ENCODE measurements around the gene FOXP1.

Gene FOXP1

GRCh38 chr3:71012971-71013370 is 570.6 kb downstream of the FOXP1 start:
- Histone ChIP-seq H3K4me3 (ENCODE audit: low read depth, low read length) (no peak overlapping the region), H3K9me3 (ENCODE audit: severe bottlenecking) (no peaks in the 10 kb centered on the region), H3K27ac (no peak overlapping the region), H3K36me3 (no peaks in the 10 kb centered on the region), H3K27me3 (ENCODE audit: insufficient read depth, low read depth, severe bottlenecking) (no peaks in the 10 kb centered on the region)
- TF ChIP-seq, protein P1, sequence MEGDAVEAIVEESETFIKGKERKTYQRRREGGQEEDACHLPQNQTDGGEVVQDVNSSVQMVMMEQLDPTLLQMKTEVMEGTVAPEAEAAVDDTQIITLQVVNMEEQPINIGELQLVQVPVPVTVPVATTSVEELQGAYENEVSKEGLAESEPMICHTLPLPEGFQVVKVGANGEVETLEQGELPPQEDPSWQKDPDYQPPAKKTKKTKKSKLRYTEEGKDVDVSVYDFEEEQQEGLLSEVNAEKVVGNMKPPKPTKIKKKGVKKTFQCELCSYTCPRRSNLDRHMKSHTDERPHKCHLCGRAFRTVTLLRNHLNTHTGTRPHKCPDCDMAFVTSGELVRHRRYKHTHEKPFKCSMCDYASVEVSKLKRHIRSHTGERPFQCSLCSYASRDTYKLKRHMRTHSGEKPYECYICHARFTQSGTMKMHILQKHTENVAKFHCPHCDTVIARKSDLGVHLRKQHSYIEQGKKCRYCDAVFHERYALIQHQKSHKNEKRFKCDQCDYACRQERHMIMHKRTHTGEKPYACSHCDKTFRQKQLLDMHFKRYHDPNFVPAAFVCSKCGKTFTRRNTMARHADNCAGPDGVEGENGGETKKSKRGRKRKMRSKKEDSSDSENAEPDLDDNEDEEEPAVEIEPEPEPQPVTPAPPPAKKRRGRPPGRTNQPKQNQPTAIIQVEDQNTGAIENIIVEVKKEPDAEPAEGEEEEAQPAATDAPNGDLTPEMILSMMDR (IDR thresholded peaks at IDR 0.05; ENCODE audit: low read depth, low read length) = no peak
- no peak for DNase-seq

DNA sequence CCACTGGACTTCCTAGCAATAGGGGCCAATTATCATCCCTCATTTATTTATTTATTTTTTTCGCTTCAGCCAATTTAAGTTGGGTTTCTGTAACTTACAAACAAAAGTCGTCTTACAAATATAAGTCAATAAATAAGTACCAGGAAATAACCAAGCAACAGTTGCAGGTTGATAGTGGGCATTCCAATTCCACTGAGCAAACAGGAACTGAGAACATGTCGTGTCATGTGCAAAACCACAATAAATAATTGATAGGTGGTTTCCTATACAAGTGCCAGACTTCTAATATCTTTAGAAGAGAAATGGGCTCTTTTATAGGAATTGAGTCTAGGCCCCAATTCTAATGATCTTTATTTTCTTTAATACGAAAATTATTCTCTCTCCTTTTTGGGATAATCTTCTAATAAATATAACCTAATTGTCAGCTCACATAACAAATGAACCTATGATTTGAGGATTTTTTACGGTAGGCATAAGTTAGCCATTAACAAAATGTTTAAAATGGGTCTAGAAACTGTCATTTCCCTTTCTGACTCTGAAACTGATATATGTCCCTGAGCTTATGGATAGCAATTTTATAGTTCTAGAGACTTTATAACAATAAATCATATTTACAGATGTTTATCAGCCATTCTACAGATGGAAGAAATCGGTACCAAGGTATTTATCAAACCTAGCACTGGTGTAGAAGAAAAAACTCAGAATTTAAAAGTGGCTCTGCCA is 571.8 kb downstream of the FOXP1 start:
- H3K27me3 ChIP-seq (ENCODE audit: insufficient read depth, low read depth, severe bottlenecking) = no peaks in the 10 kb centered on the region
- DNase-seq = no peak
- H3K4me3 ChIP-seq (ENCODE audit: low read depth, low read length) = no peak overlapping the region
- H3K27ac ChIP-seq = no peak overlapping the region
- no peaks in the 10 kb centered on the region for H3K36me3 ChIP-seq
- TF ChIP-seq, protein P1 (IDR thresholded peaks at IDR 0.05; ENCODE audit: low read depth, low read length) = no peak
- no peaks in the 10 kb centered on the region for H3K9me3 ChIP-seq (ENCODE audit: severe bottlenecking)

- no peak overlapping the region for H3K27ac ChIP-seq
- H3K27me3 ChIP-seq (ENCODE audit: insufficient read depth, low read depth, severe bottlenecking) = no peaks in the 10 kb centered on the region
- no peak for DNase-seq
- H3K36me3 ChIP-seq = no peaks in the 10 kb centered on the region
- no peaks in the 10 kb centered on the region for H3K9me3 ChIP-seq (ENCODE audit: severe bottlenecking)
- TF ChIP-seq, protein P1 (IDR thresholded peaks at IDR 0.05; ENCODE audit: low read depth, low read length) = no peak
- no peak overlapping the region for H3K4me3 ChIP-seq (ENCODE audit: low read depth, low read length)
Observed at GRCh38 chr3:71010726-71011455, 572.6 kb downstream of the FOXP1 start.

- Histone ChIP-seq H3K9me3 (ENCODE audit: severe bottlenecking) (no peaks in the 10 kb centered on the region), H3K4me3 (ENCODE audit: low read depth, low read length) (no peak overlapping the region), H3K27me3 (ENCODE audit: insufficient read depth, low read depth, severe bottlenecking) (no peaks in the 10 kb centered on the region), H3K36me3 (no peaks in the 10 kb centered on the region), H3K27ac (no peak overlapping the region)
- TF ChIP-seq, protein P1 (IDR thresholded peaks at IDR 0.05; ENCODE audit: low read depth, low read length) = no peak
- no peak for DNase-seq
Observed at GRCh38 chr3:71008350-71008935, 575.1 kb downstream of the FOXP1 start.

DNA sequence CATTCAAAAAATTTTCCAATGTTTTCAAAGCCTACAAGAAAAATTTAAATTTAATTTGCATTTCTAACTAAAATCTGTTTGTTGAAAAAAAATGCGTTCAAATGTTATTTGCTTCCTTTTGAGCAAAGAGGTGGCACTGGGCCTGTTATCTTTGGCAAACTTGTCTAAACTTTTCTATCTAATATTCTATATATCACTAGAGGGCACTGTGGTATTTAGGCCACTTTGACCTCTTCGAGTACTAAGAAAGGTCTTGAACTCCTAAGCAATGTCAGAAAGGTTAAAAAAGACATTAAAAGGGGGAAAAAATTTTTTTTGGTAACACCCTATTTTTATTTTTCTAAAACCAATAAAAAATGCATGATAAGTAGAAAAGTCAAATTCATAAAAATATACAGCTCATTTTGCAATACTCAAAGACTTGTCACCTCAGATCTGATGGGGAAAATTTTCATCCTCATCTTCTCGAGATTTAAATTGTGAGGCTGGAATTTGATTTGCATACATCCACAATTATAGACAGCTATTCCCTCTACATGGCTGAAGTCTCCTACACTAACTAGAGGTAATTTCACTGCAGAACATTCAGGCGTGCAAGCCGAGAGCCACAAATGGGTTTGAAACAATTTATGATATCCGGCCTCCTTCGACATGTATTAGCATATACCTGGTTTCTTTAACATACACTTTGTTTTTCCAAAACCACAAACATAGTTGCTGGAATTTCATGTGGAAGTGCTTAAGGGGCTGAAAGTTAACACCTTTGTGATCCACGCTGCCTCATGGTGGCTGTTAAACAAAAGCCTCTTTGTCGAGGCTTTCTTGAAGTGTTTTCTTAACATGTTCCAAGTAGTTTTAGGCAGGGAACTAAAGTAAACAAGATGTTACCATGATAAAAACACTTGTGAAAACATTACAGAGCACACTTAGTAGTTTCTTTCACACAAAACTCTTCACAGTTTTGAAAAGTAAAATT is 576.4 kb downstream of the FOXP1 start:
- TF ChIP-seq, protein P1 (IDR thresholded peaks at IDR 0.05; ENCODE audit: low read depth, low read length) = no peak
- DNase-seq = no peak
- Histone ChIP-seq H3K4me3 (ENCODE audit: low read depth, low read length) (no peak overlapping the region), H3K36me3 (no peaks in the 10 kb centered on the region), H3K27me3 (ENCODE audit: insufficient read depth, low read depth, severe bottlenecking) (no peaks in the 10 kb centered on the region), H3K27ac (no peak overlapping the region), H3K9me3 (ENCODE audit: severe bottlenecking) (no peaks in the 10 kb centered on the region)

Measured in WERI-Rb-1 (cell line).